Right lobe of liver (tissue), 6 donors: ENCODE results near the gene PPP4C. TPM values are rescaled to one million over a fixed set of nuclear protein-coding genes. Genes with fewer than 3 reads are reported as not detected.

Experiments
- ATAC-seq, 4 donors: fragments of 200-7000 bp; cut with Tn5 transposase; one replicate each; pipeline ENCODE4 v1.9.1; 2020; ENCODE audit warnings: mild to moderate bottlenecking in 4 of 4, moderate library complexity in 4 of 4
- DNase-seq, 3 donors: peaks; one replicate each; pipeline ENCODE4 v3.0.0-alpha.2; 2020
- H3K27ac ChIP-seq, 3 donors: fragments of 200-600 bp; one replicate each; pipeline ENCODE4 v1.8.0; 2022
- H3K27me3 ChIP-seq, 2 donors: fragments of 200-600 bp; one replicate each; pipeline ENCODE4 v1.8.0; 2022
- H3K36me3 ChIP-seq, 4 donors: fragments of 200-600 bp; sonication (generic) in 1 of 4; one replicate each; pipeline versions ENCODE4 v1.5.1 to v1.8.0; 2017 to 2022; ENCODE audit warnings: control low read depth in 1 of 4
- H3K4me1 ChIP-seq, 4 donors: fragments of 200-600 bp; sonication (generic) in 1 of 4; one replicate each; pipeline versions ENCODE4 v1.5.1 to v1.8.0; 2017 to 2022; ENCODE audit warnings: control low read depth in 1 of 4
- H3K4me3 ChIP-seq, 3 donors: fragments of 200-600 bp; one replicate each; pipeline ENCODE4 v1.8.0; 2022
- H3K9me3 ChIP-seq, 4 donors: fragments of 200-600 bp; sonication (generic) in 1 of 4; one replicate each; pipeline versions ENCODE4 v1.5.1 to v1.8.0; 2017 to 2022; ENCODE audit warnings: control low read depth in 1 of 4
- CTCF ChIP-seq, 4 donors: fragments of 200-600 bp in 3 of 4; fragments of 450-650 bp in 1 of 4; IDR thresholded peaks; one replicate each; pipeline versions ENCODE4 v1.5.1 to v1.8.0; 2016 to 2022; ENCODE audit warnings: antibody characterized with exemption in 4 of 4, mild to moderate bottlenecking in 2 of 4
- POLR2A ChIP-seq: fragments of 450-650 bp; IDR thresholded peaks from one replicate; pipeline ENCODE4 v1.6.1; 2017; ENCODE audit warnings: antibody characterized with exemption, mild to moderate bottlenecking
- WGBS: methylation state at CpG from one replicate; pipeline ENCODE4 v1.1.6; 2018; ENCODE audit warnings: low coverage, low lambda C conversion rate; ENCODE audit not compliant: insufficient coverage; ENCODE audit errors: missing lambda C conversion rate; 5-methylcytosine and 5-hydroxymethylcytosine counted together
- intact Hi-C, 2 donors: fragments of 100-400 bp; cut with DNase I; formaldehyde crosslinking; loops; one replicate each; pipeline versions ENCODE4 v1.11.2 to v1.14.1; 2022
- total RNA-seq, 6 experiments: library from RNA; depleted of rRNA in 2 of 6; stranded (reverse); fragments of >200 nt in 2 of 6; fragmentation: NEBNext Ultra II Directional in 3 of 6; extraction: Animal tissue kit (Norgen Biotek cat#: 25700) in 3 of 6; gene quantifications; one replicate each; pipeline versions ENCODE4 v1.1.0 to v1.2.4, GENCODE V29; 2016 to 2023
- donor health status: DM: no; HTN: yes; CAD: no.
- donor health status: DM: no; HTN: no; CAD: no.
- donor health status: DM: no; HTN: no; CAD: no.
- donor health status: DM: no; HTN: yes; CAD: no.
- donor health status: DM: no; HTN: yes; CAD: no.

PPP4C gene
- total RNA-seq, 6 experiments from 2014 or later: 43.1 to 59.7 (median 47.0) TPM

GRCh38 chr16:30127993-30128392 lies 52.2 kb downstream of the PPP4C start:
- ATAC-seq (no peak), DNase-seq (no peak)
- WGBS: 80% methylated on average over 1 of the region's 1 CpG
- Histone ChIP-seq H3K4me1 (peaks cover 0 to 11% (median 0%) of the 10 kb centered on the region in 4 donors), H3K36me3 (no peaks in the 10 kb centered on the region), H3K27ac (no peak overlapping the region), H3K9me3 (no peaks in the 10 kb centered on the region), H3K27me3 (no peaks in the 10 kb centered on the region), H3K4me3 (no peak overlapping the region)
- intact Hi-C loops: no loop called here
- TF ChIP-seq POLR2A (no peak), CTCF (IDR thresholded peaks at IDR 0.05) (no peak)

- Histone ChIP-seq H3K9me3 (no peaks in the 10 kb centered on the region), H3K27me3 (no peaks in the 10 kb centered on the region), H3K27ac (no peak overlapping the region), H3K4me3 (no peak overlapping the region), H3K36me3 (no peaks in the 10 kb centered on the region), H3K4me1 (no peaks in the 10 kb centered on the region)
- 71% methylated on average over 1 of the region's 4 CpGs for WGBS
- DNase-seq (no peak), ATAC-seq (no peak)
- intact Hi-C loops: no loop called here
- no peak for TF ChIP-seq CTCF (IDR thresholded peaks at IDR 0.05)
- no peak for TF ChIP-seq POLR2A
Measured at GRCh38 chr16:30131869-30132475, 56.2 kb downstream of the PPP4C start.

- ATAC-seq: no peak
- Histone ChIP-seq H3K27ac (no peak overlapping the region), H3K36me3 (no peaks in the 10 kb centered on the region), H3K27me3 (no peaks in the 10 kb centered on the region), H3K9me3 (no peaks in the 10 kb centered on the region), H3K4me3 (no peak overlapping the region), H3K4me1 (no peaks in the 10 kb centered on the region)
- DNase-seq: no peak
- 60% methylated on average over 2 of the region's 3 CpGs for WGBS
- intact Hi-C loops: no loop called here
- no peak for TF ChIP-seq POLR2A
- no peak for TF ChIP-seq CTCF (IDR thresholded peaks at IDR 0.05)
Measured at GRCh38 chr16:30132591-30132990, 56.8 kb downstream of the PPP4C start.

Other genes with a start within 250 kb of the PPP4C start
- gene CDIPT, start 212.8 kb upstream of the PPP4C start, total RNA-seq: 10 to 100 TPM; 35.1 to 96.6 (median 58.2) TPM
- gene SEZ6L2, start 176.4 kb upstream of the PPP4C start, total RNA-seq: under 1 TPM; 0.15 to 0.56 (median 0.32) TPM
- gene ASPHD1, start 175.5 kb upstream of the PPP4C start, total RNA-seq: under 1 TPM in 2 of 6 experiments, not detected in 4; 0.38 to 0.50 TPM
- 10 to 100 TPM in 1 of 6 experiments, 1 to 10 TPM in 5; 5.4 to 13.5 (median 7.2) TPM for gene KCTD13, start 149.8 kb upstream of the PPP4C start, total RNA-seq
- 10 to 100 TPM; 49.9 to 75.9 (median 57.1) TPM for gene TMEM219, start 113.9 kb upstream of the PPP4C start, total RNA-seq
- 10 to 100 TPM; 15.8 to 19.6 (median 17.2) TPM for gene TAOK2, start 102.1 kb upstream of the PPP4C start, total RNA-seq
- gene HIRIP3, start 80.4 kb upstream of the PPP4C start, total RNA-seq: 10 to 100 TPM in 2 of 6 experiments, 1 to 10 TPM in 4; 5.2 to 12.9 (median 9.0) TPM
- gene INO80E, start 79.8 kb upstream of the PPP4C start, total RNA-seq: 10 to 100 TPM; 22.3 to 45.8 (median 33.2) TPM
- under 1 TPM in 3 of 6 experiments, not detected in 3; 0.16 to 0.66 (median 0.33) TPM for gene DOC2A, start 65.0 kb upstream of the PPP4C start, total RNA-seq
- gene C16orf92, start 52.8 kb upstream of the PPP4C start, total RNA-seq: not detected
- gene TLCD3B, start 44.7 kb upstream of the PPP4C start, total RNA-seq: not detected
- gene ALDOA, start 10.2 kb upstream of the PPP4C start, total RNA-seq: 100 to 1,000 TPM; 113 to 580 (median 345) TPM
- gene TBX6, start 15.9 kb downstream of the PPP4C start, total RNA-seq: under 1 TPM; 0.37 to 0.68 (median 0.42) TPM
- 10 to 100 TPM; 13.5 to 46.5 (median 21.9) TPM for gene YPEL3, start 20.2 kb downstream of the PPP4C start, total RNA-seq
- gene GDPD3, start 37.5 kb downstream of the PPP4C start, total RNA-seq: 1 to 10 TPM in 4 of 6 experiments, under 1 TPM in 1, not detected in 1; 0.19 to 2.3 (median 2.3) TPM
- 10 to 100 TPM in 5 of 6 experiments, 1 to 10 TPM in 1; 7.4 to 24.1 (median 16.0) TPM for gene MAPK3, start 47.2 kb downstream of the PPP4C start, total RNA-seq
- 10 to 100 TPM in 1 of 6 experiments, 1 to 10 TPM in 5; 7.0 to 15.2 (median 7.9) TPM for gene CORO1A, start 107.6 kb downstream of the PPP4C start, total RNA-seq
- 100 to 1,000 TPM in 1 of 6 experiments, 10 to 100 TPM in 5; 22.9 to 139 (median 25.6) TPM for gene BOLA2B, start 117.7 kb downstream of the PPP4C start, total RNA-seq
- gene SLX1A, start 117.9 kb downstream of the PPP4C start, total RNA-seq: 10 to 100 TPM; 15.5 to 83.2 (median 36.4) TPM
- 10 to 100 TPM in 5 of 6 experiments, 1 to 10 TPM in 1; 8.5 to 29.0 (median 11.9) TPM for gene SULT1A3, start 123.3 kb downstream of the PPP4C start, total RNA-seq
- 10 to 100 TPM in 1 of 6 experiments, 1 to 10 TPM in 4, under 1 TPM in 1; 0.99 to 11.2 (median 6.7) TPM for gene NPIPB13, start 172.5 kb downstream of the PPP4C start, total RNA-seq